Kidney tubule cell (primary cell): Measurements from ENCODE around the gene DPEP1.
"Not testable (repeated sequence)": the region's sequence is repeated elsewhere in the genome, so short reads cannot be mapped to it uniquely, and the experiment has no call there.

Source experiments
- DNase-seq: peaks from one replicate; pipeline ENCODE4 v3.0.0-alpha.2; 2018; ENCODE audit warnings: low spot score

Gene DPEP1

GRCh38 chr16:89577055-89577759, 36.2 kb upstream of the DPEP1 start:
- no peak for DNase-seq

GRCh38 chr16:89579351-89579750, 34.1 kb upstream of the DPEP1 start:
- DNase-seq: no peak

GRCh38 chr16:89581045-89581695, 32.3 kb upstream of the DPEP1 start:
- peak; percentile 97 for DNase-seq

GRCh38 chr16:89581861-89582563, 31.4 kb upstream of the DPEP1 start:
- peak; percentile 84 for DNase-seq

- no peak for DNase-seq
Measured at GRCh38 chr16:89582614-89583196, 30.7 kb upstream of the DPEP1 start.

GRCh38 chr16:89583197-89583894, 30.1 kb upstream of the DPEP1 start:
- no peak for DNase-seq

GRCh38 chr16:89583895-89584644, 29.4 kb upstream of the DPEP1 start:
- no peak for DNase-seq

GRCh38 chr16:89584768-89585549, 28.5 kb upstream of the DPEP1 start:
- DNase-seq: no peak

GRCh38 chr16:89586218-89586617, 27.2 kb upstream of the DPEP1 start:
- no peak for DNase-seq

- no peak for DNase-seq
Measured at GRCh38 chr16:89586853-89587252, 26.6 kb upstream of the DPEP1 start.

- DNase-seq: not testable (repeated sequence)
Measured at GRCh38 chr16:89587676-89588075, 25.8 kb upstream of the DPEP1 start.

GRCh38 chr16:89588413-89589109, 24.9 kb upstream of the DPEP1 start:
- no peak for DNase-seq

- DNase-seq: no peak
Measured at GRCh38 chr16:89589241-89589926, 24.1 kb upstream of the DPEP1 start.

- DNase-seq: no peak
Measured at GRCh38 chr16:89593841-89594240, 19.6 kb upstream of the DPEP1 start.

GRCh38 chr16:89595330-89596060, 17.9 kb upstream of the DPEP1 start:
- DNase-seq: no peak

GRCh38 chr16:89596061-89596689, 17.3 kb upstream of the DPEP1 start:
- no peak for DNase-seq

GRCh38 chr16:89596957-89597649, 16.3 kb upstream of the DPEP1 start:
- no peak for DNase-seq

GRCh38 chr16:89598199-89598598, 15.2 kb upstream of the DPEP1 start:
- DNase-seq: peak; percentile 37
